Erythroblast (primary cell): Measurements from ENCODE around the gene FGD5.

Experiments used
- GATA1 ChIP-seq: IDR thresholded peaks from 2 replicates; pipeline ENCODE4 v1.6.1; 2011; ENCODE audit warnings: low read depth, mild to moderate bottlenecking, control low read depth, low read length, moderate library complexity
- POLR2A ChIP-seq: IDR thresholded peaks from 2 replicates; pipeline ENCODE4 v1.6.1; 2011; ENCODE audit warnings: mild to moderate bottlenecking, low read length

GRCh38 chr3:14967285-14967684, 148.5 kb downstream of the FGD5 start:
- TF ChIP-seq POLR2A (no peak), GATA1 (no peak)
